ENCODE measurements around the gene CHST11. TPM values are rescaled to one million over a fixed set of nuclear protein-coding genes. Genes with fewer than 3 reads are reported as not detected.

The CHST11 gene
- total RNA-seq, 1 donor, result 8.2 TPM

DNA sequence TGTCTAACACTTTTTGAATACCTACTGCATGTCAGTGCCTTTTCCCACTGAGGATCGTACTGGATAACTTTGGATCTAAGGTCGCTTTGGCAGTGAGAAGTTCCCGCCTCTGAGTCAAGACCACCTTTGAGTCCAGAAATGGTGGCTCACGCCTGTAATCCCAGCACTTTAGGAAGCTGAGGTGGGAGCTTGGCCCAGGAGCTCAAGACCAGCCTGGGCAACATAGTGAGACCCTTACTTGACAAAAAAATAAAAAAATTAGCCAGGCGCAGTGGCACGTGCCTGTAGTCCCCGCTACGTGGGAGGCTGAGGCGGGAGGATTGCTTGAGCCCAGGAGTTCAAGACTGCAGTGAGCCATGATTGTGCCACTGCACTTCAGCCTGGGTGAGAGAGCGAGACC is 61.1 kb downstream of the CHST11 start:
- DNase-seq (ENCODE audit: low read depth), result no peak
- no peak for TF ChIP-seq CTCF (IDR thresholded peaks at IDR 0.05; ENCODE audit: insufficient read depth, low read depth, low read length)
- no peak overlapping the region for H3K4me3 ChIP-seq (ENCODE audit: low read depth, low read length)

DNA sequence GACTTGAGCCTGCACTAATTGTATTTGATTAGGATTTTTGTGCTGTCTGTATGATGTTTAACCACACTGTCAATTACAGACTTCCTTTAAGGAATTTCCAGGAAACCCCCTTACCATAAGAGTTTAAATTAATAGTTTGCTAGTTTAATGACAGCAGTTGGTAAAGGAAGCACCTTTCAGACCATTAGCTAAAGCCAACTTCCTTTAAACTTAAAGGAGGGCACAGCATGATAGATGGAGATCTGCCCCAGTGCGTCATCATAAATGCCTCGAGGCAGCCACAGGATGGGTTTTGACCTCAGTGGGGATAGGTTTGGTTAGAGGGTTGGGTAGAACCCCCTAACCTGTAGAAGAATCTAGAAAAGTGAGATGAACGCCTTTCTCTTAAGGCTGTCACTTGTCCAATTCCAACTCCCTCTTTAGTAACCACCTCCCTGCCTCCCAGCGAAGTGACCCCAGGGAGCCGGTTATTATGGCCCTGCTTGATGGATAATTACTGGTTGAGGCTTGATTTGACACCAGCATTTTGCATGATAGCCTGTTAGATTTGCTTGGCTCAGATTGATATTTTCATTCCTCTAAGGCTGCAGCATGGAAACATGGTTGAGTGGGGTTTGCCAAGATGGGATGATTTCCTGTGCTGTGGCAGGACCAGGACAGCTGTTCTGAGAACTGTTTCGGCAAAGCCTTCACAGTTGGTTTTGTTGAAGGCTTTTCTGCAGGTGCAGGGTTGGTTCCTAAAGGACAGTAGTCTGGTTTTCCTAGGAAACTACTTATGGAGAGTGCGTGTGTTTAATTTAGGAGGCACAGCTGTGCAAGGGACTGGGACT is 62.7 kb downstream of the CHST11 start:
- no peak overlapping the region for H3K4me3 ChIP-seq (ENCODE audit: low read depth, low read length)
- no peak for TF ChIP-seq CTCF (IDR thresholded peaks at IDR 0.05; ENCODE audit: insufficient read depth, low read depth, low read length)
- DNase-seq (ENCODE audit: low read depth), result no peak

GRCh38 chr12:104520242-104520900 is 63.6 kb downstream of the CHST11 start:
- peak; percentile 11 for DNase-seq (ENCODE audit: low read depth)
- TF ChIP-seq CTCF (IDR thresholded peaks at IDR 0.05; ENCODE audit: insufficient read depth, low read depth, low read length), result no peak
- H3K4me3 ChIP-seq (ENCODE audit: low read depth, low read length), result no peak overlapping the region

DNA sequence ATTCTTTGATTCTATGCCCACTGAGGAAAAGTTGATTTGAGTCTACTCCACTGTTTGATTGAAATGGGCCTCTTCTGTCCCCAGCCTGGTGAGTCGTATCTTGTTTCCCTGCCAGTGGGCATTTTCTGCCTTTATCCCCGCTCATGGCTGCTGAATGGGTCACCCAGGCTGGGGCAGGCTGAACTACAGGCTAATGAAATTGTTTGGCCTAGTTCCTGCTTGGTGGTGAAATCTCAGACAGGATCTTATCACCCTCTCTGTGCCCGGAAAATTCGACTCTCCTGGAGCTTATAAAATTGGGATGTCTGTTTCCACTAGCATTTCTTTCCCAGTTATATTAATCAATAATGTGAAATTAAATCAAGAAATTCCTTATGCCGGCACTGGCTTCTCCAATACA is 65.0 kb downstream of the CHST11 start:
- TF ChIP-seq CTCF (IDR thresholded peaks at IDR 0.05; ENCODE audit: insufficient read depth, low read depth, low read length), result no peak
- no peak overlapping the region for H3K4me3 ChIP-seq (ENCODE audit: low read depth, low read length)
- DNase-seq (ENCODE audit: low read depth), result no peak

DNA sequence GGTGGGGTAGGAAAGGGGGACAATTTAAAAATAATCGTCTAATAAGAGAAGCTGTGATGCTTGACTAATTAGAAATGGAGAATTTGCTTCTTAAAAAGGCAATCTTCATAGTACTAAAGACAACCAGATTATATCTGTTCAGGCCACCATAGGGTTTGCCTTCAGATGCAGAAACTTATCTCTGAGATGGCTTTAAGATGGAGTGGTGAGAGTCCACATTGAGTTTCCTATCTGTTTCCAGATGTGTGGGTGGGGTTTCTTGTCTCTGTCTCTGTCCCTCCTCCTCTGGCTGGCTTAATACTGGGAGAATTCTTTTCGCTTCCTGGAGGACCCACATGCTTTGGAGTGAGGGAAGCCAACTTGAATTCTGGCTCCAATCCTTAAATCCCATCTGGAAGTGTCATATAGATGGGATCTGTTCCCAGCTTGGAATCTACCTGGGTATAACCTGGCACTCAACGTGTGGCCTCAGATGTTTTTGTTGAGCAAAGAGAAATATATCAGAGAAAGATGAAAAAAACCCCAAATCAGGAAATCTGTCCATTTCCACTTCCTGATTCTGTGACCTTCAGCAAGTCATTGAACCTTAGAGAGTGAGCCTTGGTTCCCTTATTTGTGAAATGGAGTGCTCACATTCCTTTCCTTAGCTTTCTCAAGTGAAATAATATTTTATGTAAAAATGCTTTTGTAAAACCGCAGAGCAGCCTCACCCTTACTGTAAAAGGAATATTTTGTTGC is 66.4 kb downstream of the CHST11 start:
- TF ChIP-seq CTCF (IDR thresholded peaks at IDR 0.05; ENCODE audit: insufficient read depth, low read depth, low read length), result no peak
- peak; percentile 47 for DNase-seq (ENCODE audit: low read depth)
- no peak overlapping the region for H3K4me3 ChIP-seq (ENCODE audit: low read depth, low read length)

DNA sequence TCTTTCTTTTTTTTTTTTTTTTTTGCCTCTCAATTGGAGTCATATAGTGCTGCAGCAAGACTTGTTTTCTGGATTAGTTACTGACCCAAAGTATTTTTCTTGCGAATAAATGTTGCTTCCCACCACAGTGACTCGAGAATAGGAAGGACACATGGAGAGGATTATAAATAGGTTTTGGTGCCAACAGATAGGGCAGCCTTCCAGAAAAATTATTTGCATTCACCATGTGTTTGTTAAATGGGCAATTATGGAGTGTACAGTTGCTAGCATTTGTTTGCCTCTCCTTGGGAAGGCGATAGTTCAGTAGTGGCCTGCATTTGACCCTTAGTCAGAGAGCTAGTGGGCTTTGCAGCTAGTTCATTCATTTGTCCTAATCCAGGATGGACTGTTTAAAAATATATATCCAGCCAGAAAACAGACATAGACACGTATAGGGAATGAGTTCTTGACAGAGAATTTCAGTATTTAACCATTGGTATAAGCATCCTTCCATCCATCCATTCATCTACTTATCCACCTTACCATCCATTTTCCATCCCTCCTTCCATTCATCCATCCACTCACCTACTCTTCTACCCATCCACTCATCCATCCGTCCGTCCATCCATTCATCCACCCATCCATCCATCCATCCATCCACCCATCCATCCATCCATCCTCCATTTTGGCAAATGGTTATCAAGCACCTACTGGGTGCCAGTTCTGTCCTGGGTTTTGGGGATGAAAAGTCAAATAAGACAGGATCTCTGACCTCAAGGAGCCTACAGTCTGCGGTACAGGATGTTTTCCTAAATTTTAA is 67.5 kb downstream of the CHST11 start:
- peak; percentile 17 for DNase-seq (ENCODE audit: low read depth)
- no peak for TF ChIP-seq CTCF (IDR thresholded peaks at IDR 0.05; ENCODE audit: insufficient read depth, low read depth, low read length)
- H3K4me3 ChIP-seq (ENCODE audit: low read depth, low read length), result no peak overlapping the region

Data from fibroblast of villous mesenchyme (primary cell).